Measurements from ENCODE around the gene SRM.

DNA sequence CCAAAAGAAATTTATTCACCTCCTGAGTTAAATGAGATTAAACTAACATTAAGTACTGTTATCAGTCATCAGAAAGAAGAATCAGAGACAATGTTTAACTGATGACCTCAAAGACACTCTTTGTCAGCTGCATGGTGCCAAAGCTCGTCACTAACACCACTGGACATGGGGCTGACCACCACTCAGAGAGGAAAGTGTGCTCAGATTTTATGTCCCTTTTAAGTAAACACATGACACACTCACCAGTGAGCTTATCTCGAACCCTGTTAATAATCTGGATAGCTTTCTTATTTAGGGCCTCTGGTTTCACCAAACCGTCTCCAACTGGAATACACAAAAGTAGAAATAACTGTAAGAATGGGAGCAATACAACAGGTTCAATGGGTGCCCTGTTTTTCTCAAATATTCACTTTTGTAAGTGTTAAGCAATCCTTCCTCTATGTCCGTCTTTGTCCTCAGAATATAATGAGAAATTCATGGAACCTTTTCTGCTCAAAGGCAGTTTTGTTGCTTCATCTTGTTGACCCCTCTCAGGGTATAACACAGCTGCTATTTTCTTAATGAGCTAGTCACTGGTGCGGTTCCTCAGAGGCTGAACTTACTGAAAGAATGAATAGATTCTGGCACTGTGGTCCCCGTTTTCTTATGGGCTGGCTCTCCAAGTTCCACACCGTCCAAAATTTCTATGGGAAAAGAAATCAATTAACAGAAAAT is 49.4 kb upstream of the SRM start:
- TF ChIP-seq, protein P1, sequence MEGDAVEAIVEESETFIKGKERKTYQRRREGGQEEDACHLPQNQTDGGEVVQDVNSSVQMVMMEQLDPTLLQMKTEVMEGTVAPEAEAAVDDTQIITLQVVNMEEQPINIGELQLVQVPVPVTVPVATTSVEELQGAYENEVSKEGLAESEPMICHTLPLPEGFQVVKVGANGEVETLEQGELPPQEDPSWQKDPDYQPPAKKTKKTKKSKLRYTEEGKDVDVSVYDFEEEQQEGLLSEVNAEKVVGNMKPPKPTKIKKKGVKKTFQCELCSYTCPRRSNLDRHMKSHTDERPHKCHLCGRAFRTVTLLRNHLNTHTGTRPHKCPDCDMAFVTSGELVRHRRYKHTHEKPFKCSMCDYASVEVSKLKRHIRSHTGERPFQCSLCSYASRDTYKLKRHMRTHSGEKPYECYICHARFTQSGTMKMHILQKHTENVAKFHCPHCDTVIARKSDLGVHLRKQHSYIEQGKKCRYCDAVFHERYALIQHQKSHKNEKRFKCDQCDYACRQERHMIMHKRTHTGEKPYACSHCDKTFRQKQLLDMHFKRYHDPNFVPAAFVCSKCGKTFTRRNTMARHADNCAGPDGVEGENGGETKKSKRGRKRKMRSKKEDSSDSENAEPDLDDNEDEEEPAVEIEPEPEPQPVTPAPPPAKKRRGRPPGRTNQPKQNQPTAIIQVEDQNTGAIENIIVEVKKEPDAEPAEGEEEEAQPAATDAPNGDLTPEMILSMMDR (IDR thresholded peaks at IDR 0.05), result no peak
- TF ChIP-seq EZH2 (IDR thresholded peaks at IDR 0.05; ENCODE audit: borderline replicate concordance, insufficient read depth, low read depth, low read length, poor library complexity, severe bottlenecking), result no peak
